Upper lobe of right lung (tissue), 1 donor: ENCODE measurements around the gene S100Z. TPM values are rescaled to one million over a fixed set of nuclear protein-coding genes. Genes with fewer than 3 reads are reported as not detected.

Experiments
- ATAC-seq: fragments of 200-7000 bp; cut with Tn5 transposase; one replicate; pipeline ENCODE4 v1.9.1; 2020; ENCODE audit warnings: mild to moderate bottlenecking, moderate library complexity
- DNase-seq: peaks from one replicate; pipeline ENCODE4 v3.0.0-alpha.2; 2020
- H3K27ac ChIP-seq: fragments of 200-600 bp; one replicate; pipeline ENCODE4 v1.8.0; 2022
- H3K27me3 ChIP-seq: fragments of 200-600 bp; one replicate; pipeline ENCODE4 v1.8.0; 2022; ENCODE audit warnings: mild to moderate bottlenecking
- H3K36me3 ChIP-seq: fragments of 200-600 bp; one replicate; pipeline ENCODE4 v1.8.0; 2022
- H3K4me1 ChIP-seq: fragments of 200-600 bp; one replicate; pipeline ENCODE4 v1.8.0; 2022
- H3K4me3 ChIP-seq: fragments of 200-600 bp; one replicate; pipeline ENCODE4 v1.8.0; 2022; ENCODE audit warnings: mild to moderate bottlenecking
- H3K9me3 ChIP-seq: fragments of 200-600 bp; one replicate; pipeline ENCODE4 v1.8.0; 2022
- intact Hi-C: fragments of 100-400 bp; cut with DNase I; formaldehyde crosslinking; loops from one replicate; pipeline ENCODE4 v1.11.0; 2022
- total RNA-seq: library from RNA; stranded (reverse); fragmentation: NEBNext Ultra II Directional; extraction: Animal tissue kit (Norgen Biotek cat#: 25700); gene quantifications from one replicate; pipeline ENCODE4 v1.2.1, GENCODE V29; 2021
- TF ChIP-seq, protein P1 (sequence below): fragments of 200-600 bp; IDR thresholded peaks from one replicate; pipeline ENCODE4 v1.8.0; 2022; ENCODE audit warnings: antibody characterized with exemption
- donor health status: DM: no; HTN: yes; CAD: no; lungs with severe emphysema.

S100Z gene
- total RNA-seq, 1 donor from 2014 or later, result 0.52 TPM

DNA sequence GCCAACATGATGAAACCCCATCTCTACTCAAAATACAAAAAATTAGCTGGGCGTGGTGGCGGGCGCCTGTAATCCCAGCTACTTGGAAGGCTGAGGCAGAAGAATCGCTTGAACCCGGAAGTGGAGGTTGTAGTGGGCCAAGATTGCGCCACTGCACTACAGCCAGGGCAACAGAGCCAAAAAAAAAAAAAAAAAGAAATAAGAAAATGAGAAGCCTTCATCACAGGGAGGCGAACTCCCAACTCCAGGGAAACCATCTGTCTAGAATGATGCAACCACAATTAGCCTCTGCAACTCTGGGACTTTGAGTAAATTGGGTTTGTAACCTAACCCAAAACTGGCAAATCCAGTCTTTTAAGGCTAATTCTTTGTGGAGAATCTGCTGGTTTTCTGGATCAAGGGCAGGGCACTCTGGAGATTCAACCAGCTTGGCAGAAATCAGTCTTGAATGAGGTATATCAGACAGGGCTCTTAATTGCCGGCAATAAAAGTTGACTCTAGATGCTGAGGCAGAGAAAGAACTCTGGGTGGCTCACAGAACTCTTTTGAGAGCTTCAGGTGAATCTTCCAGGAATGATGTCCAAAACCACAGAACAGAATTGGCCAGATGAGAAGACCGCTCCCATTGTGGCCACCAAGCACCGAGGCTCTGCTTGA, 9.9 kb downstream of the S100Z start:
- H3K27ac ChIP-seq, result no peak overlapping the region
- intact Hi-C loops, result no loop called here
- no peaks in the 10 kb centered on the region for H3K4me1 ChIP-seq
- TF ChIP-seq, protein P1, sequence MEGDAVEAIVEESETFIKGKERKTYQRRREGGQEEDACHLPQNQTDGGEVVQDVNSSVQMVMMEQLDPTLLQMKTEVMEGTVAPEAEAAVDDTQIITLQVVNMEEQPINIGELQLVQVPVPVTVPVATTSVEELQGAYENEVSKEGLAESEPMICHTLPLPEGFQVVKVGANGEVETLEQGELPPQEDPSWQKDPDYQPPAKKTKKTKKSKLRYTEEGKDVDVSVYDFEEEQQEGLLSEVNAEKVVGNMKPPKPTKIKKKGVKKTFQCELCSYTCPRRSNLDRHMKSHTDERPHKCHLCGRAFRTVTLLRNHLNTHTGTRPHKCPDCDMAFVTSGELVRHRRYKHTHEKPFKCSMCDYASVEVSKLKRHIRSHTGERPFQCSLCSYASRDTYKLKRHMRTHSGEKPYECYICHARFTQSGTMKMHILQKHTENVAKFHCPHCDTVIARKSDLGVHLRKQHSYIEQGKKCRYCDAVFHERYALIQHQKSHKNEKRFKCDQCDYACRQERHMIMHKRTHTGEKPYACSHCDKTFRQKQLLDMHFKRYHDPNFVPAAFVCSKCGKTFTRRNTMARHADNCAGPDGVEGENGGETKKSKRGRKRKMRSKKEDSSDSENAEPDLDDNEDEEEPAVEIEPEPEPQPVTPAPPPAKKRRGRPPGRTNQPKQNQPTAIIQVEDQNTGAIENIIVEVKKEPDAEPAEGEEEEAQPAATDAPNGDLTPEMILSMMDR, result no peak
- ATAC-seq (no peak), DNase-seq (no peak)
- H3K36me3 ChIP-seq, result no peaks in the 10 kb centered on the region
- H3K27me3 ChIP-seq, result no peaks in the 10 kb centered on the region
- no peak overlapping the region for H3K4me3 ChIP-seq
- H3K9me3 ChIP-seq, result no peaks in the 10 kb centered on the region

DNA sequence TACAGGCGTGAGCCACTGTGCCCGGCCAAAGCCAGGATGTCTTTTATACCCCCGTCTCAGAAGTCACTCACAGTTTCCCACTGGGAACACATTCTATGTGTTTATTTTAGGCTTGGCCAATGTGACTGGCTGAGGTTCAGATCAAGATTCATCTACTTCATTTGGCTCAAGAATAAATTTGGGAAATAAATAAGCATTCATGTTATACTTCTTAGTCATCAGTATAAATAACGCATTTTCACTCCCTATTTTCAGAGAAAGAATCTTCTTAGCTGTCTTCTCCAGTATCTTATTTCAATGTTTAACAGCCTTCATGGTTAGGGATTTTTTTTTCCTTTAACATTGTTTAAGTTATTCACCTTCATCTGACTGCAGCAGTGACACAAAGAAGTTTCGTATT, 11.8 kb downstream of the S100Z start:
- TF ChIP-seq, protein P1, result no peak
- intact Hi-C loops, result no loop called here
- no peak for DNase-seq
- Histone ChIP-seq H3K4me1 (no peaks in the 10 kb centered on the region), H3K27ac (no peak overlapping the region), H3K4me3 (no peak overlapping the region), H3K27me3 (no peaks in the 10 kb centered on the region), H3K36me3 (no peaks in the 10 kb centered on the region), H3K9me3 (no peaks in the 10 kb centered on the region)
- ATAC-seq, result no peak

DNA sequence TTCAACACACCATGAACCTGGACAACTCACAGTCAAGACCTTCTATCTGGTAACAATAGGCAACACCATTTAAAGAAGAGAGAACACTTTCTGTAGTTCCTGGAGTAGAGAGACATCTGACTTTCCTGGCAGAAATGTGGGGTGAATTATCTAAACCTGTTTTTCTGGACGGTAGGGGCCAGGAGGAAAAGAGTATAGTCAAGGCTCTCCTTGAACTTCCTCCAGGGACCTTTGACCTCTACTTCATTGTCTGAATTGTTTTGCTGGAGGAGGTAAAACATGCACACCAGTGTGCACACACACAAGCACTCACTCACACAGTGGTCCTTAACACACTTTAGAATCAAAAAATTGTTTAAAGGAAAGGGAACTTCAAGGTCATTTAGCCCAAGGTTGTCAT, 13.2 kb downstream of the S100Z start:
- Histone ChIP-seq H3K27ac (no peak overlapping the region), H3K4me1 (no peaks in the 10 kb centered on the region), H3K27me3 (no peaks in the 10 kb centered on the region), H3K9me3 (no peaks in the 10 kb centered on the region), H3K36me3 (no peaks in the 10 kb centered on the region), H3K4me3 (no peak overlapping the region)
- intact Hi-C loops, result no loop called here
- TF ChIP-seq, protein P1, result no peak
- ATAC-seq (no peak), DNase-seq (no peak)

DNA sequence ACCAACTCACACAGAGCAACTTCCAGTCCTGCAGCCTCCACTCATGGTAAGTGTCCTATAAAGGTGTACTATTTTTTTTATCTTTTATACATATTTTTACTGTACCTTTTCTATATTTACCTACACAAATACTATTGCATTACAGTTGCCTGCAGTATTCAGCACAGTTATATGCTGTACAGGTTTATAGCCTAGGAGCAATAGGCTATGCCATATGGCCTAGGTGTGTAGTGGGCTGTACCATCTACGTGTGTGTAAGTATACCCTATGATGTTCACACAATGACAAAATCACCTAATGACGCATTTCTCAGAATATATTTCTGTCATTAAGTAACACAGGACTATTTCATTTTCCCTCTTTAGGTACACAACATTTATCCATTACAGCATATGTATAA, 16.7 kb downstream of the S100Z start:
- no peak overlapping the region for H3K4me3 ChIP-seq
- intact Hi-C loops, result no loop called here
- no peak for ATAC-seq
- DNase-seq, result no peak
- no peaks in the 10 kb centered on the region for H3K4me1 ChIP-seq
- H3K36me3 ChIP-seq, result no peaks in the 10 kb centered on the region
- no peaks in the 10 kb centered on the region for H3K27me3 ChIP-seq
- H3K9me3 ChIP-seq, result no peaks in the 10 kb centered on the region
- TF ChIP-seq, protein P1, result no peak
- no peak overlapping the region for H3K27ac ChIP-seq

DNA sequence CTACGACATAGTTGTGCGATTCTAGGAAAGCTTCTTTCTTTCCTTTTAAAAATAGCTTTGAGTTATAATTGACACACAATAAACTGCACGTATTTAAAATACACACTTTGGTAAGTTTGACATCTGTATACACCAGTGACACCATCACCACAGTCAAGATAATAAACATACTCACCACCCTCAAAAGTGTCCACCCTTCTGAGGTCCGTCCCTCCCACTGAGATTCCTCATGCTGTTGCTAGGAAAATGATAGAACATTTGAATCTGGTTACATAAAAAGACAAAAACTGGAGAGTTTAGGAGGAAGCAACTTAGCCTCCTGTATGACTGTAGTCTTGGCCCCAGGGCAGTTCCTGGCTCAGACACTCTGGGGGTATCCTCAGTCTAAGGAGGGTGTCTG, 17.2 kb downstream of the S100Z start:
- no peak for ATAC-seq
- no peaks in the 10 kb centered on the region for H3K9me3 ChIP-seq
- intact Hi-C loops, result no loop called here

More for the DNA sequence above, 17.2 kb downstream of the S100Z start:
- TF ChIP-seq, protein P1, result no peak
- DNase-seq, result no peak
- Histone ChIP-seq H3K27me3 (no peaks in the 10 kb centered on the region), H3K27ac (no peak overlapping the region), H3K4me1 (no peaks in the 10 kb centered on the region), H3K36me3 (no peaks in the 10 kb centered on the region), H3K4me3 (no peak overlapping the region)
